NCI-H2196 (cell line): ENCODE results near the gene FSIP1.

Experiments used
- DNase-seq: peaks from one replicate; lab custom pipeline; 2025; ENCODE audit not compliant: unreplicated experiment; lab: John Stamatoyannopoulos, UW

The FSIP1 gene

GRCh38 chr15:39687965-39688364 is 94.7 kb downstream of the FSIP1 start:
- no peak for DNase-seq

GRCh38 chr15:39685999-39686613 is 96.5 kb downstream of the FSIP1 start:
- peak; percentile 41 for DNase-seq

DNA sequence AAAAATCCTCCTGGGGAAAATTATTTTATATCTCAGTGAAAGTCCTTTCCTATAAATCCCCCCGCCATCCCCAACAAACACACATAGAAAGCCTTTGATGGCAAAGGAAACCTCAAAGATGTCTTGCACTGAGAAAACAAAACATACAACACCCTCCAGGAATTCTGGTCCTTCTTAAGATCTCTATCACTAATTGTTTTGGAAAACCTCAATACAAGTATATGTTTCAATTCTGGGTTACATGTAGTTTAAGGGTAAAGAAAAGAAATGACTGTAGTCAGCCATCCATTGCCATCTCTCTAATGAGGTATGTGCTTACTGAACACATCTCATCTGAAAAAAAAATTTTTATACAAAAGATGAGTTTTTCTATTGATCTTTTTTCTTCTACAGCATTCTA is 97.3 kb downstream of the FSIP1 start:
- DNase-seq = no peak

DNA sequence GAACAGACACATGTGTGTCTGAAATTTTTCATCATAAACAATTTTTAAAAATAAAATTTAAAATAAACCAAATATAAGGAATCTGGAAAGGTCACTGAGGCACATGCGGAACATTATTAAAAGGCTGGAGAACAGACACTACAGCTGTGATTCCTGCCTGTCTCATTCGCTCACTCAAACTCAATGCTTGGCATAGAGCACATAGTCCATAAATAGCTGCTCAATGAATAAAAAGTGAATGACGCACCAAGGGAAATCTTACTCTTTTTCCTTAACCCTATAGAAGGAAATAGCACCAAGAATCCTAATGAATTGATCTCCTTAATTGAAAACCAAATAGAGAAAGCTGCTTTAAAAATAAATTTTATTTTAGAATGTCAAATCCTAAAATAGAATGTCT is 98.4 kb downstream of the FSIP1 start:
- DNase-seq = no peak

GRCh38 chr15:39682366-39682765 is 100.3 kb downstream of the FSIP1 start:
- DNase-seq = no peak

DNA sequence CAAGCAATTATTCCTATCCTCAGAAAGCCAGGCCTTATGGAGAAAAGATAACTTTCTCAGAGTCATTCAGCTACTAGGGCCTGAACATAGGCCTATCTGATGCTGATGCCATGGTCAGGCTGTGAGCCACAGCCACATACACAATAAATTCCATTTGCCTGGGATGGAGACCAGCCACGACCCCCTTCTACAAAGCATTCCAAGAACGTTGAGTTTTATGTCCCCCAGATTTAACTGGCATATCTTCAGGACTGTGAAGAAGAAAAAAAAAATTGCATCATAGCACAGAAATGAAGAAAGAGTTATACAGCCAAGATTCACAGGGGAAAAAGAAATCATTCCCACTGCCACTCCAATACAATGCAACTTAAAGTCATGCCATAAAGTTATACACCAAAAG is 101.8 kb downstream of the FSIP1 start:
- DNase-seq = no peak

- no peak for DNase-seq
Measured at GRCh38 chr15:39672666-39673065, 110.0 kb downstream of the FSIP1 start.

DNA sequence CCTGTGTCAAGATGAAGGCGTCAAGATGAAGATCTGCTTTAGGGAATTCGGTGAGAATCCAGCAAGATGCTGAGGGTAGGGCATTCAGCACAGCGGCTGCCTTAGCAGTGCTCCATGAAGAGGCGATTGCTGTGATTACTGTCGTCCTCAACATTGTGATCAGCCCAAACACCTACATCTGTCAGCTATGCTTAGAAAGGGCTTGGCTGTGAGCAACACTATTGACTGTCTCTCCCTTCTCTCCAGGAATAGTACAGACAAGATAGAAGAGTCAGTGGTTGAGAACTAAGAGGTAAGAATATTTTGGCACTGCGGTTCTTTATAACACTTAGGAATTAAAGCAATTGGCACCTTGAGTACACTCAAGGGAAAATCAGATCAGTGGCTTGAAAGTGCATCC is 110.5 kb downstream of the FSIP1 start:
- DNase-seq = no peak

- no peak for DNase-seq
Measured at GRCh38 chr15:39670687-39671086, 112.0 kb downstream of the FSIP1 start.

- no peak for DNase-seq
Measured at GRCh38 chr15:39669661-39670060, 113.0 kb downstream of the FSIP1 start.

GRCh38 chr15:39669241-39669640 is 113.4 kb downstream of the FSIP1 start:
- DNase-seq = no peak

GRCh38 chr15:39668457-39668856 is 114.2 kb downstream of the FSIP1 start:
- no peak for DNase-seq

DNA sequence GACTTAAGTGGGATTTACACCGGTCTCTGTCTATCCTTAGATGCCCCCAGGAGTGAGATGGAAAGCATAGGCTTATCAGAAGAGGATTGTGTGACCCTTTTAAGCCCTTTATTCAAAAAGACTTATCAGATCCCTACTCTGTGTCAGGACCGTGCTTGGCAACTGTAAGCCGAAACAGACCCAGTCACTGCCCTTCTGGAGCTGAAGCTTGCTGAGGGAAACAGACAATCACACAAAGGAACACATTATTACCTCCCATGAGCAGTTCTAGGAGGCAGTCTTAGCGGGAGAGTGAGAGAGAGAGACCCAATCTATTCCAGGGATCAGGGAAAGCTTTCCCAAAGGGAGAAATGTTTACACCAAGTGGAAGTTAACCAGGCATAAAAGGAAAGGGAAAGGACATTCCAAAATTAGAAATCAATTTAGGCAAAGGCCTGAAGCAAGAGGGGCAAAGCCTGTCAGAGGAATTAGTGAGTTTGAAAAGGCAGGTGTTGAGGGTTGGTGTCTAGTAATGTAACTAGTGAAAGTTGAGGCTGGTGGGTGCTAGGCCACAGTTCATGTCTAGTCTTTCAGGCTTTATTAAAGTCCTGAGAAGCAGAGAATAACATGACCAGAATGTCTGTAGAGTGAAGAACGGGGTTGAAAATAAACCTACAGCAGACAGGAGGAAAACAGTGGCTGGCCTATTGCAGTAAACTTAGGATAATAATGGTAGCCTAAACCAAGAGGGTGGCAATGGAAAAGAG is 115.1 kb downstream of the FSIP1 start:
- DNase-seq = no peak

DNA sequence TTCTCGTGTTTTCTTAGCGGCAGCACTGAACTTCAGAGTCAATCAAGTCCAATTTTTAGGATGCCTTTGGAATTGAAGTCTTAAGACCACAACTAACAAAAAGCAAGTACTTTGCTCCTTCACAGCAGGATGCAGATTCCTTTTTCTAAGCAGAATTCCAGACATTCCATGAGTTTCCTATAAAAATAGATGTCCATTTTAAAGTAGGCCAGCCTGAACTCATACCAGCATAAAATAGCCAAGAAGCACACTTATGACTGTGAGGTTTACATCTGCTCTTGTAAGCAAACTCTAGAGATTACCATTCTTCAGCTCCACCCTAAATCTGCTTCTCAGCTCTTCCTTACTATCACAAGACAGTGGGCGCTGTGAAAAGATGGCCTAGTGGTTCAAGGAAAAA is 116.0 kb downstream of the FSIP1 start:
- no peak for DNase-seq

- DNase-seq = no peak
Measured at GRCh38 chr15:39665629-39666250, 116.9 kb downstream of the FSIP1 start.

GRCh38 chr15:39663704-39664250 is 118.9 kb downstream of the FSIP1 start:
- DNase-seq = no peak

DNA sequence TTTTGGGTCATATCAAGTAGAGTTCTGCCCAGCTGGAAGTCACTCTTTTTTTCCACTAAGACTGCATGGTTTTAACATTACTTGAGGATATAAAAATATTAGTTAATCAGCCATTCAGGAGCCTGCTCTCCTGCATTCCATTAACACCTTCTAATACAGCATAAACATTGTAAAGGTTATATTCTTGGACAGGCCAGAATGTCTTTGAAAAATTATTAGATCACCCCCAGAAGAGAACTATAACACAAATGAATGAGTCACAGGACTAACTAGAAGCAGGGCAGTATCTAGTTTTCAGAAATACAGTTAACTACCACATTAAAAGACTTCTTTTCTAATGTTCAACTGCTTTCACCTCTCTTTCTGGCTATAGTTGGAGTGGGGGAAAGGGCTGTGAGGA is 120.9 kb downstream of the FSIP1 start:
- no peak for DNase-seq

- no peak for DNase-seq
Measured at GRCh38 chr15:39658740-39659139, 123.9 kb downstream of the FSIP1 start.

DNA sequence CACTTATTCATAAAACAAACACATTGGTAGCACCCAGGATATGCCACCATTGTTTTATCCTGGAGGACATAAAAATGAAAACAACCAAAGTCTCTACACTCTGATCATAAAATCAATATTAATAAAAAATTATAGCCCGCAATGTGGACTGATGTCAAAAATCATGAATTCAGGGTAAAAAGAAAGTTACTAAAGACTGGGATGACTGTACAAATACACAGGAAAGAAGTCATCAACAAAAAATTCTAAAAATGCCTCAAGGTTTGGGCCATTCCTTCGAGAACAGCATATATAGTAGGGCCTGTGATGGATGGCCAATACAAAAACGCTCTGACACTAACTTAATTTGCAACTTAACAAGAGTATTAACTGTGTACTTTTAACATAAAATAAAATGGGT is 125.0 kb downstream of the FSIP1 start:
- no peak for DNase-seq

DNA sequence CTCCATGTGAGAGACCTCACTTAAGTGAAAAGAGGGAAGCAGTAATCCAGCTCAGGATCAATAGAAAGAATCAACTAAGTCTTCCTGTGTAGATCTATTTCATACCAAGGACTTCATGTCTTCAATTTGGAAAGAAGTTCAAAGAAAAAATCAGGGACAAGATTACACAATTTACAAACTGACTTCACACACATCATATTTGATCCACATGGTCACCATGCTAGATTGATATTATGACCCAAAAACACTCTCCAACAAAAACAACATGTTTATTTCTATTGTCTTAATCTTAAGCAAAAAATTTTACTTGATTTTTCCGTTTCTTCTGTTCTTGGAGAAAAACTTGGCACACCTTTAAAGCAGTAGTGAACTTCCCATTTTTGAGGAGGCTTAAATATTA is 125.5 kb downstream of the FSIP1 start:
- no peak for DNase-seq

- DNase-seq = no peak
Measured at GRCh38 chr15:39654304-39654703, 128.3 kb downstream of the FSIP1 start.

DNA sequence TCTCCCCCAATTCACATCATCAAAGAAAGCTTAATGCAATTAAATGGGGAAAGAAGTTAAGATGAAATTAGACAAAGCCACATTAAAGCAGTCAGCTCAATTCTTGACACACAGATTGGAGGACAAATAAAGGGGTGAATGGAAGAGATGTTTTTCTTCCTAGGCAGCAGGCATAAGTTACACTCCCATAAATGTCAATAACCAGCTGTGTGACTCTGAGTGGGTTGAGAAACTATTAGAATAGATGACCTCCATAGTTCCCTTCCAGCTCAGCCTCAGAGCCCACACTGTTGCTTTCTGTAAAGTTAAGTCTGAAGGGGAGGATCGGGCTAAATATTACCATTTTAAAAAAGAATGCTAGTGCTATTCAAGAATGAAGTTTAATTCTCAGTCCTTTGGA is 130.8 kb downstream of the FSIP1 start:
- DNase-seq = no peak
